NCI-H187 treated with DMSO at 0.1 percent for 48 hours (cell line): ENCODE data around the gene OR2B6.

Experiments used
- DNase-seq: peaks from one replicate; lab custom pipeline; 2025; lab: John Stamatoyannopoulos, UW

The OR2B6 gene

DNA sequence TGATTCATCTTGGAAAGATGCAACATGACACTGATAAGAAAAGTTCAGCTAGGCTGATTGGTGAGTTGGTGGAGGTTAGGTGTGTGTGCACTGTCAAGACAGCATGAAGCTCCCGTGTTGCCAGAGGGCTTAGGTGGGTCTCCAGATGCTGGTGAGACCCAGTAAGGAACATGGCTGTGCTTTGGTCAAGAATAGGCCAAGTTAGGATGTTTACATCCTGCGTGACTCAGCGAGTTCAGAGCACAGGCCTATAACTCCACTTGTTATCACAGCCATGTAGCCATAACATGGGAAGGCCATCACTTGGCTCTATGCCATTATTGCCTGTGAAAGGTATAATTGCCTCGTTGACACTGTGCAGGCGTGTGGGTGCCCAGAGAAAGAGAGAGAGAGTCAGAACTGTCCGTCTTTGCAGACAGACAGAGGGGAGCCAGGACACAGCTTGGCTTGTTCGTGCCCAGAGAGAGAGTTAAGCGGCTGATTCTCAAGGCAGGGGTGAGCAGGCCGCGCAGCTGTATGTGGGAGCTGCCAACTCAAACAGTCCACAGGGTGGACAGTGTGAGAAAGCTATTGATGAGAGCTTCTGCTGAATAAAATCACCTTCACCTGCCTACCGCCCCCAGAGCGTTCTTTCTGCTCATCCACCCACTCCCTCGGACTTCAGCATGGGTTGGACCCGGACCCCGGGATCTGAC, 43.5 kb downstream of the OR2B6 start:
- no peak for DNase-seq

DNA sequence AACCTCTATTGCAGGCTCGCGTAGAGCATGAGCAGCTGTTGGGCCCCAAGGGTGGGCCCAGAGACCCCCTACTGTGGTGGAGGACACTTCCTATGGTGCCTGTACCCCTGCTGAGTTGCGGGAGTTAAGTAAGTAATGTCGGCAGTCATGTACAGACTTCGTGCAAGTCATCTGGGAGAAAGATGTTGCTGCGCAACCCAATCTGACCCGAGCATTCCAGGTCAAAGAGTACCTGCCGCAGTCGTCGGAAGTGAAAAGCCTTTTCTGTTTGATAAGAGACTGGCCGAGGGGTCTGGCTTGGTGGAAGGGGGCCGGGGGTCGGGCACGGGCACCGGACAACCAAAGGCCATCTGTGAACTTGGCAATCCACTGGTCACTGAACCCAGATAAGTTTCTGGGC, 44.3 kb downstream of the OR2B6 start:
- DNase-seq, result no peak

DNA sequence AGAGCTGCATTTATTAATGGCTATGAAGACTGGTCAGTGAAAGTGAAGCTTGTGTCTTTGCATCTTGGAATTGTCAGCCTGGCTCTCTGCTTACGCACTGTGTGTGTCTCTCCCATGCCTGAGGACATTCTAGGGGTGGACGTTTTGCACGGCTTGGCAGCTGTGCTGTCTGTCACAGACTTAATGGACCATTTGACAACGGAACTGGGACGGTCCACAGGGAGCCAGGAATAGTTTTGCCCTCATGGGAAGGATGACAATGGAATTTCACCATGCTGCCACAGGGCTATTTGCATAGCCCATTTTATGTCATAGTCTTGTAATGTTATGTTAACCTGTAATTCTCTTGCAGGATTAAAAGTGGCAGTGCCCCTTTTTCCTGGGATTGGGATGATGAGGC, 44.7 kb downstream of the OR2B6 start:
- DNase-seq, result no peak

DNA sequence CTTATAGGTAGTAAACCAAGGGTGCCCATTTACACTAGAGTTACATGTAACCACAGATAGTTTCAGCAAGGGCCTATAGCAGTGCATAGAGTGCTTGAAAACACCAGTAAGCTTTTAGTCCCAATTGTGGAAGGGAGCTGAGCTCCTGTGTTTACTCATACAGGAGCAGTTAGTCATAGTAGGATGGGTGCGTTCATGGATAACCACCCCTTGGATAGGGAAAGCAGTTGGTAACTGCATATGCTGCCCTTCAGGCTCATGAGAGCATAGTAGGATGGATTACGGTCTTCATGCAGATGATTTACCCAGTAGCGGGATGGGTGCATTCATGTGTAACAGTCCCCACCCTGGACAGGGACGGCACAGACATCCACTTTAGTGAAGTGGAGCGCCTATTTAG, 45.1 kb downstream of the OR2B6 start:
- no peak for DNase-seq

DNA sequence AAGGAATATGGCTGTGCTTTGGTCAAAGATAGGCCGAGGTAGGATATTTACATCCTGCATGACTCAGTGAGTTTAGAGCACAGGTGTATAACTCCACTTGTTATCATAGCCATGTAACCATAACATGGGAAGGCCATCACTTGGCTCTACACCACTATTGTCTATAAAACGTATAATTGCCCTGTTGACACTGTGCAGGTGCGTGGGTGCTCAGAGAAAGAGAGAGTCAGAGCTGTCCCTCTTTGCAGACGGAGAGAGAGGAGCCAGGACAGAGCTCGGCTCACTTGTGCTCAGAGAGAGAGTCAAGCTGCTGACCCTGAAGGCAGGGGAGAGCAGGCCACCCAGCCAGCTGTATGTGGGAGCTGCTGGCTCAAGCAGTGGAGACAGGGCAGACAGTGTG, 46.0 kb downstream of the OR2B6 start:
- no peak for DNase-seq

DNA sequence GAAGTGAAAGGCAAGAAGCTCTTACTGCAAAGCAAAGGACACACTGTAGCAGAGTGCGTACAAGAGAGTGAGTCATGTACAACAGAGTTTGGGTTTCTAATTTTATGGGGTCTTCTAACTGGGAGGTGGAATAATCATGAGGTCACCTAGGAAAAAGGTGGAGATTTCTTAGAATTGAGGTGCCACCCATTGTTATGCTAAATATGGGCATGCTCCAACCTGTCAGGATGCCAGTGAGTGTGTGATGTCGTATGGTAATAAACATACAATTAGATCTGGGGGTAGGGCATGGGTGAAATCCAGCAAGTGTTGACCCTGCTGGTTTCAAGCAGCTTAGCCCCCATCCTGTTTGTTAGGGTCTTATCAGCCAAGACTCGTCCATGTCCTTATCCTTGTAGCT, 46.6 kb downstream of the OR2B6 start:
- DNase-seq, result no peak

DNA sequence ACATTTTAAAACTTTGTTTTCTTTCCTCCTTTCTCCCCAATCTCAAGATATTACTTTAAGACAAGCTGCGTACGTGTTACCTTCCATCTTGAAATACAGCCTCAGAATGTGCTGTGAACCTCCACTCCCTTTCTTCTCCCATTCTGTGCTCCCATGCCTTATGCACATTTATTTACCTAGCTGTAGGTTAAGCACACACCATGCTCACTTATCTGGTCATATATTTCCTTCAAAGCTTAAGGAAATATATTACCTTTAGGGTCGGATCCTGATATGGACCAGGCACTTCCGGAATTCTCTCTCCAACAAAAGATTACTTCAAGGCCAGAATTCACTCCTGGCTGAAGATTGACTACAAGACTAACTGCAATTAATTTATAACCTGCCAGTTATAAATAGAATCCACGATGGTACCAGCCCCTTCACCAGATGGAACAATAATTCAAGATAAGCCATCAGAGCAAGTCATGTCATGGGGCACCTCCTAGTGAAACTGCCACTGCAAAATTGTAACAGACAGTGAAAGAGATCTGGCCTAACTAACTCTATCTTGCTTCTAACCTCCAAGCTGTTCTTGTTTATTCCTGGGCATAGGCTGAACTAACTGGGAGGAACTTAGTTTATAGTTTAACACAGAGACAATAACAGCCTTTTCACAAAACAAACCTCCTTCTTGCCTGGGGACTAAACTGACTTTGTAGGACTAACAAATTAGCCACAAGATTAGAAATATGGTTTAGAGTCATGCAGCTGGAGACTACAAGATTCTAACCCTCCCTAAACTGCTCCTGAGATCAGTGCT, 47.5 kb downstream of the OR2B6 start:
- no peak for DNase-seq

DNA sequence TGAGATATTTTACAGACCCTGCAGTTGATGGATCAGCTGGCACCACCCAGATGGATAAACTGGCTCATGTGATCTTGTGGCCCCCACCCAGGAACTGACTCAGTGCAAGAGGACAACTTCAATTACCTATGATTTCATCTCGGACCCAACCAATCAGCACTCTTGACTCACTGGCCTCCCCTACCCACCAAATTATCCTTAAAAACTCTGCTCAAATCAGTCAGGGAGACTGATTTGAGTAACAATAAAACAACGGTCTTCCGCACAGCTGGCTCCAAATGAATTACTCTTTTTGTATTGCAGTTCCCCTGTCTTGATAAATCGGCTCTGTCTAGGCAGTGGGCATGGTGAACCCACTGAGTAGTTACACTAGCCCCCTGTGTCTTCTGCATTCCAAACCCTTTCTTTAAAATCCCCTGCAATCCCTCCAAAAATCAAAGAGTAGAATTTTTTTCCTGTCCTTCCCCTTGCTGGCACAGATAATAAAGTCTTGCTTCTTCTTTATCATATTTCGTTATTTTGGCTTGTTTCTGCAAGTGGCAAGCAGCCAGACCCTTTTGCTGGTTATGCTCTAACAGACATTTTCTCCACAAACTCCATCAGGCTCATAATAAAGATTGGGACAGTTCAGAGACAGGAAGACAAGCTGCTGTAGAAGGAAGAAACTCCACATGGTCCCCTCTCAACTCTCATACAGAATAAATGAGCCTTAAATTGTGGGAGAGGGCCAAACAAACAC, 48.3 kb downstream of the OR2B6 start:
- DNase-seq, result no peak

DNA sequence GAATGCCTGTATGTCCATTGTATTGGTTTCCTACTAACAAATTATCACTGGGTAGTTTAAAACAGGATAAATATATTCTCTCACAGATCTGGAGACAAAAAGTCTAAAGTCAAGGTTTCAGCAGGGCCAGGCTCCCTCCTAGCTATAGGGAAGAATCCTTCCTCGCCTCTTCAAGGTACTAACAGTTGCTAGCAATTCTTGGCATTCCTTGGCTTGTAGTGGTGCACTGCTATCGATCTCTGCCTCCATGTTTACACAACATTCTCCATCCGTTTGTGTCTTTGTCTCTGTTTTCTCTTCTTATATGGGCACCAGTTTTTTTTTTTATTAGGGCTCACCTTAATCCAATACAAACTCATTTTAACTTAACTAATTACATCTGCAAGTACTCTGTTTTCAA, 48.9 kb downstream of the OR2B6 start:
- DNase-seq, result no peak
